HG02884 (cell line): ENCODE data around the gene ZNF628.

Source experiments
- ATAC-seq: cut with Tn5 transposase; IDR thresholded peaks from one replicate; pipeline ENCODE4 v1.9.1; 2021; ENCODE audit warnings: mild to moderate bottlenecking, moderate library complexity; ENCODE audit not compliant: unreplicated experiment

The ZNF628 gene

GRCh38 chr19:55449469-55449868 lies 26.9 kb upstream of the ZNF628 start:
- ATAC-seq: no peak

- no peak for ATAC-seq
These were observed 25.1 kb upstream of the ZNF628 start for GRCh38 chr19:55451163-55451964.

GRCh38 chr19:55451965-55452748 lies 24.3 kb upstream of the ZNF628 start:
- ATAC-seq: no peak

- ATAC-seq: no peak
These were observed 23.6 kb upstream of the ZNF628 start for GRCh38 chr19:55452749-55453346.

- no peak for ATAC-seq
These were observed 22.7 kb upstream of the ZNF628 start for GRCh38 chr19:55453511-55454260.

GRCh38 chr19:55454787-55455243 lies 21.6 kb upstream of the ZNF628 start:
- no peak for ATAC-seq

GRCh38 chr19:55455576-55456235 lies 20.7 kb upstream of the ZNF628 start:
- no peak for ATAC-seq

GRCh38 chr19:55456347-55456746 lies 20.1 kb upstream of the ZNF628 start:
- no peak for ATAC-seq

GRCh38 chr19:55457683-55458457 lies 18.5 kb upstream of the ZNF628 start:
- ATAC-seq: no peak

- ATAC-seq: no peak
These were observed 16.9 kb upstream of the ZNF628 start for GRCh38 chr19:55459551-55459949.

GRCh38 chr19:55459950-55460657 lies 16.3 kb upstream of the ZNF628 start:
- ATAC-seq: no peak

GRCh38 chr19:55460670-55461258 lies 15.7 kb upstream of the ZNF628 start:
- ATAC-seq: no peak

- peak; percentile 85 for ATAC-seq
These were observed 15.0 kb upstream of the ZNF628 start, which contains the start of gene ISOC2 for GRCh38 chr19:55461259-55461973. ISOC2 (minus strand) TSS chr19:55461642; CDS start chr19:55456486, 5,156 bp downstream.

- ATAC-seq: no peak
These were observed 14.3 kb upstream of the ZNF628 start for GRCh38 chr19:55461974-55462626.

GRCh38 chr19:55462722-55463121 lies 13.7 kb upstream of the ZNF628 start:
- no peak for ATAC-seq

- no peak for ATAC-seq
These were observed 12.8 kb upstream of the ZNF628 start for GRCh38 chr19:55463583-55464031.

GRCh38 chr19:55464039-55464661 lies 12.3 kb upstream of the ZNF628 start:
- no peak for ATAC-seq
